ENCODE data around the gene RBM33. TPM values are rescaled to one million over a fixed set of nuclear protein-coding genes. Genes with fewer than 3 reads are reported as not detected.

Gene RBM33
- total and polyA plus RNA-seq, 2 of the 8 experiments (the other 6 are each of a cell fraction or from before 2014, with no cell fraction given), result 16.5 to 64.6 TPM

- TF ChIP-seq CHD7 (IDR thresholded peaks at IDR 0.05; ENCODE audit: insufficient replicate concordance, low read length), result no peak
Observed at GRCh38 chr7:155604504-155604997, 39.9 kb upstream of the RBM33 start (continued).
